GM19240 (cell line): Measurements from ENCODE around the gene B3GALT6.

Experiments used
- DNase-seq: peaks from one replicate; pipeline ENCODE4 v3.0.0; 2011; ENCODE audit warnings: low spot score; ENCODE audit not compliant: insufficient read length

B3GALT6 gene

DNA sequence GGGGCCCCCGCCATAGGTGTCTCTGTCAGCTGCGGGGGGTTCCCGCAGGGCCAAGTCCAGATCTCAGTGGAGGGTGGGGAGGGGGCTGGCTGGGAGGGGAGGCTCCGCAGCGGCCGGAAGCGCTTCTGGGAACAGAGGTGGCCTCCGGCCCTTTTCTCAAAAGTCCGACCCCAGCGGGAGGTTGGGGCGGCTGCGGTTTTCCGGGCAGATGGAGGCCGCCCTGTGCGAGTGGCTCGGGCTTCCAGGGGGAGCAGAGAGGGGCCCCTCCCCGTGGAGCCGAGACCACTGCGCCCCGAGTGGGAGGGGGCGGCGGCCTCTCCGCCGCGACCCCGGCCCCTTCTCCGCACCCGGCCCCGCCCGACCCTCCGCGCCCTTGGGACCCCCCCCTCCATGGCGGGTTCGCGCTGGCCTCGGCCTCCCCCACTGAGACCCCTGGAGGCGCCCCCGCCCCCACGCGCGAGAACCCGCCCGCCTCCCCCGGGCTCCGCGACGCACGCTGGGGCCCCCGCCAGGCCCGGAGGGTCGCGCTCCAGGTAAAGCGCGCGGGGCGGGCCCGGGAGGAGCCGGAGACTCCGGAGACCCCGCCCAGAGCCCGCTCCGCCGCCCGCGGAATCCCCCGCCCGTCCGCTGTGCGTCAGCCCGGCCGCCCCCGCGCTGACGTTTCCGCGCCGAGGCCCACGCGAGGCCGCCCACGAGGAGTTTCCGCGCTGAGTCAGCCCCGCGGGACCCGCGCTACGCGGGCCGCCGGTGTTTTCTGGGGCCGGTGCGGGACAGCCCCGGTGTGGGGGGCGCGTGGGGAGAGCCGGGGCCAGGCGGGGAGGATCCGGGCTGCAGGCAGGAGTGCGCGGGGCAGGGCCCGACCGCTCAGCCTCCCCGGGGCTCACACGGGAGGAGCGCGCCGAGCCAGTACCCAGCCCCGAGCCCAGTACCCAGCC is 30.9 kb upstream of the B3GALT6 start:
- no peak for DNase-seq

DNA sequence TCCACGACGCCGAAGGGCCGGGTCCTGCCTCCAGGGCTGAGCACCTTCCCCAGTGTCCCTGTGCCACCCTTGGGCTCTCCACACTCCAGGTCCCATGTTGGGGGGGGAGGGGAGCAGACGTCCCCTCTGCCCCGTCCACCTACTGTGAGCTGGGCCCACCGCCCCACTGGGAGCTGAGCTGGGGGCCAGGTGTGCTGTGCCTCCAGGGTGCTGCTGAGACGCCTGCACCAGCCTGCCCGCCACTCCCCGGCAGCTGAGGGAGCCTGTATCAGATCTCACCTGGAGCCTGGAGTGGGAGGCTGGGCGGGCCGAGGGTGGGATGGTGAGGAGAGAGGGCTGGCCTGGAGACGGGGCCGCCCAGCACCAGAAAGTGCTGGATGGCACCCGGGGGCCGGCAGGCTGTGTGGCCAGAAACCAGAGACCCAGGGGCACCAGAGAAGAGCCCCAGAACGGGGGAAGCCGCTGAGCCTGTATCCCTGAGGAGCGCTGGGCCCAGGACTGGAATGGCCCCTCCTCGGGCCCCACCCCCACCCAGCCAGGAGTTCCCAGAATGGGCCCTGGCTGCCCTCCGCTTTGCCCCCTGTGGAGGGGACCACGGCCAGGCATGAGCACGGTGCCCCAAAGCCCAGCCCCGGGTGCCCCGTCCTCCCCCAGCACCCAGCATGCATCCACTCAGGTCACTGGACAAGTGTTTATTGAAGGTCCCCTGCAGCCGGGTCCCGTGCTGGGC is 29.0 kb upstream of the B3GALT6 start:
- DNase-seq, result no peak

DNA sequence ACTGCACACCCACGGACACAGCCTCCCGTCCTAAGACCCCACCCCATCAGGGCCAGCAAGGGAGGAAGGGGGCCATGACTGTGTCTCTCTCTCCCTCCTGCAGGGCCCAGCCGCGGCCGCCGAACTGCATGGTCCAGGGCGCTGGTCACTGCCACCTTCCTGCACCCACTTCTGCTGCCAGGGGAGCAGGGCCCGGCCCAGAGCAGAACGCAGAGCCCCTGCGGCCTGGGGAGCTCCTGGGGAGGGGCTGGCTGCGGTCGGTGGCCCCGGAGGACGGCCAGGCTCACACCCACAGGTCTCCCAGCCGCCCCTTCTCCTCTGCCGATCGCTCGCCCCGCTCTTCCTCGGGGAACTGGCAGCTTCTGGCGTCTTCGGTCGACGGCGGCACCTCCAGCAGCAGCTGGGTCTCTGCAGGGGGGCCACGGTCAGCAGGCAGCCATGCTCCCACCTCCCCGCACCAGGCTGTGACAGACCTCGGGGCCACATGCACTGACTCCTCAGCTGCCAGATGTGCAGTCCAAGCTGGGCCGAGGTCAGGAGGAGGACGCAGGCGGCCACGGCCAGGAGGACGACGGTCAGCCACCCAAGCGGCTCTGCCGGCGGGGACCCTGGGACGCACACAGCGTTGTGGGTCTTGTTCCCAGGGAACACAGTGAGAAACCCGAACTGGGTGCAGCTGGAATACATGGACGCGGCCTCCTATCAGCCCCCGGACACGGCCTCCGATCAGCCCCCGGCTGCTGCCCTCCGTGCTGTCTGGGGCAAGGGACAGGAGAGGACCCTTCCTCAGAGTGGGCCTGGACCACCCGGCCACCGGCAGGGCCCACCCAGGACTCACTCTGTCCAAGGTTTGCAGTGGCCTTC is 28.2 kb upstream of the B3GALT6 start:
- DNase-seq, result no peak

DNA sequence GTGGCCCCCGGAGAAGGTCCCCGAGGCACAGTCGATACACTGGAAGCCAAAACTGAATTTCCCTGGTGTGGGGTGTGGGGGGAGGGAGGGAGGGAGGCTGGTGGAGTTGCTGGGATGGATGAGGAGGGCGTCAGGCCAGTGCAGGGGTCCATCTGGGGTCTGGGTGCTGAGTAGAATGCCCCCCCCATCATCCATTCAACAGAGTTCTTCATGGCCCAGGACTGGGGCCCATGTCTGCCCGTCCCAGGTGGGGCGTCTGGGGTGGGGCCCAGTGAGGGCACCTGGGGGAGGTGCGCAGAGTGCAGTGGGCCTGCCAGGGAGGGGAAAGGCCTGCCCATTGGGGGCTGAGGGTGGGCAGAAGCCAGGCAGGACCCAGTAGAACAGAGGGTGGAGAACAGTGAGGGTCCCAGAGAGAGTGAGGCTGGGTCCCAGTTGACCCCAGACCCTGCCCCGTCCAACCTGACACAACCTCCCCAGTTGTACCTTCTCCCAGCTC is 27.6 kb upstream of the B3GALT6 start:
- no peak for DNase-seq

DNA sequence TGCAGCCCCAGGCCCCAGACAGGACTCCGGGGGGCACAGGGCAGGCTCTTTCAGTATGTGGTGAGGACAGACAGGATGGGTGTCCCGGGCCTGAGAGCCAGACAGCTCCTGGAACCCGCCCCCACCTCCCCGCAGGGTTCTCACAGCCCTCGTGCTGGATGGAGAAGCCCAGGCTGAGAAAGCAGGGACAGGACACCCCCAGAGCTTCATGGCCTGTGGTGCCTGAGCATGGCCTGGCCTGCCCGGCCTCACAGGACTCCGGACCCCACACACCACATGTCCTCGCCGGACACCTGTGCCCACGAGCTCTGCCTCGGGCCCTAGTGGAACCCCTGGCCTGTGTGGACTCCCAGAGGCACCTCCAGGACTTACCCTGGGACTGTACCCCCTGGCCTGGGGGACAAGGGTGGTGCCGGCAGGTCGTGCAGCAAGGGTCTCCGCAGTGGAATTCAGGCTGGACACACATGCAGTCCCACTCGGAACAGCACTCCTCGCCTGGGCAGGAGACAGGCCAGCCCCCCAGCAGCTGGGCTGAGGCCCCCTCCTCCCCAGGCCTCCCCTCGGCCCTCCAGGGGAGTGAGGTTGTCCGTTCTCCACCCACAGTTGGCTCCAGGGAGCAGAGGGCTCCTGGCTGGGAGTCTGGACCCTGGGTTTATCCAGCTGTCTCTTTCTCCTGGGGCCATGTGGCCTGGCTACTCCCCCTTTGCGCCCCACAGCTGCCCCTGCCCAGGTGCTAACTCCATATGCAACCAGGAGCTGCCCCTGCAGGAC is 26.9 kb upstream of the B3GALT6 start:
- DNase-seq, result no peak

DNA sequence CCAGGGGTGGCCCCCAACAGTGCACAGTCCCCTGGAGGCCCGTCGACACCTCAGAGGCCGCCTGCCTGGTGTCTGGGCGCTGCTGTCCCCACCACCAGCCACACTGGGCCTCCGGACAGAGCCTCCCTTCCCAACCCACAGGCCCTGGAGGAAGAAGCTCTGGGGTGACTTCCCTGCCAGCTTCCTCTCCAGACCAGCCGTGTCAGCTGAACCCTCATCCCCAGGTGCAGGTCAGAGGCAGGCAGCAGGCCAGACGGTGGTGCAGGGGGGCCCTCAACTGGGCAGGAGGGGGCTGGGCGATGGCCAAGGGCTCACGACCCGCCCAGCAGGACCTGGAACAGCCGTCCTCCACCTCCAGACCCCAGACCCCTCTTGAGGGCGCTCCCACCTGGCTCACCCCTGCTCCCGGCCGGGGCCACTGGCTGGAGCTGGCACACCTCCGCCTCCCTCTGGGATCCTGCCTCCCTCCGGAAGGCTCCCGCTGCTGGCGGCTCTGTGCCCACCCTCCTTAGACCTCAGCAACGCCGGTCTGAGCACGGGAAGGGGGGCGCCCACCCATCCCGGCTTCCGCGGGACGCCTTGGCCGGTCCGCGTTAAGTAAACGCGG is 26.2 kb upstream of the B3GALT6 start:
- no peak for DNase-seq

DNA sequence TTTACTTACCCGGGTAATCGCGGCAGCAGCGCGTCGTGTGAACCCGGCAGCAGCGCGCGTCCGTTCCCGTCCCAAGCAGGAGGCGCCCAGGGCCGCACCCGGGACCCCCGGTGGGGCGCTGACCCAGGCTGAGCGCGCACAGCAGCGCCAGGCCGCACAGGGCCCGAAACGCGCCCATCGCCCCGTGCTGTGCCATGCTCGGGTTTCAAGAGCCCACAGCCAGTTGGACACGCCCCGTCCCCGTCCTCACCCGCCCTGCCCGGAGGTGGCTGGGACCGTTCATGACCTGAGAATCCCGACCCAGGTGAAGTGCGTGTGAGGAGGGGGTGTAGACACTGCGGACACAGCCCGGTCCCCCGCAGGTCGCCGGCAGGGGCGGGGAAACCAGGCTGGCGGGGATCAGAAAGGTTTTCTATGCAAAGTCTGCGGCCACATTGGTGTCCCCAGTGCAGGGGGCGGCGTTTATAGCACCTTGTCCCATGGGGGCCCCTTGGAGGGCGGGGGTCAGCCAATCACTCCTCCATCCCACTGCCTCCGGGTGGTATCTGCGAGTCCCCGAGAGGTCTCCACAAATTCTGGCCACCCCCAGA is 25.6 kb upstream of the B3GALT6 start, which contains the start of gene TNFRSF18:
TSS of gene TNFRSF18 (minus strand) at position 217 of the 590 bp plus-strand sequence. CDS start at position 196, 21 bp downstream.
- no peak for DNase-seq

DNA sequence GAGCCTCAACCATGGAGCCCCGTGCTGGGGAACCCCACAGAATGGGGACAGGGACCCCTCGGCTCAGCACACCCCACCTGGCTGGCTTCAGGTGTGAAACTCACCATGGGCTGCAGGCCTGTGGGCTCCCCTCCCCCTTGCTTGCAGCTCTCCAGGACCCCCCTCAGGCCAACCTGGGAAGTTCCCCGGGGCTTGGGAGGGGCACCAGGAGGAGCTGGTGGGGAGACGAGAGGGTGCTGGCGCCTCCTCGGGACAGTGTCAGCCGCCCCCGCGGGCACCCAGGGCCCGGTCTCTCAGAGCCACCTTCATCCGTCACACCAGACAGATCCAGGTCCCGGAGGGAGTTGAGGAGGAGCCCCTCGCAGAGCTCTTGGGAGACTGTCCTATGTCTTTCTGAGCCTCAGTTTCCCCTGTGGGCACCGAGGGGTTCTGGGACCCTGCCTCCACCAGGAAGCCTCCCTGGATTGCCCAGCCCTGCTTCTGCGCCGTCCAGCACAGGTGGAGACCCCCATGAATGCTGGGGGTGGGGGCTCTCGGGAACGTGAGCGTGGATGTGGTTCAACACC is 25.0 kb upstream of the B3GALT6 start:
- no peak for DNase-seq

DNA sequence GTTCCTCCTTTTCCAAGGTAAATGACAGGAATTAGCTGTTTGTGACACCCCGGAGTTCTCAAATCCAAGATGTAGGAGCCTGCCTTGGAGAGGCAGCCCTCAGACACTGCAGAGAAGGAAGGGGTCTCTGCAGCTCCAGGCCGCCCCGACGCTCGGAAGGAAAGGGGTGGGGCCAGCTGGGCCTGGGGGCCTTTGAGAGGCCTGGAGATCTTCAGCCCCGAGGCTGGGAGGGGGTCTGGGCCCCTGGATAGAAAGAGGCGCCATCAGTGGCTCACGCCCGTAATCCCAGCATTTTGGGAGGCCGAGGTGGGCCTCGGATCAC is 24.5 kb upstream of the B3GALT6 start:
- DNase-seq, result no peak

DNA sequence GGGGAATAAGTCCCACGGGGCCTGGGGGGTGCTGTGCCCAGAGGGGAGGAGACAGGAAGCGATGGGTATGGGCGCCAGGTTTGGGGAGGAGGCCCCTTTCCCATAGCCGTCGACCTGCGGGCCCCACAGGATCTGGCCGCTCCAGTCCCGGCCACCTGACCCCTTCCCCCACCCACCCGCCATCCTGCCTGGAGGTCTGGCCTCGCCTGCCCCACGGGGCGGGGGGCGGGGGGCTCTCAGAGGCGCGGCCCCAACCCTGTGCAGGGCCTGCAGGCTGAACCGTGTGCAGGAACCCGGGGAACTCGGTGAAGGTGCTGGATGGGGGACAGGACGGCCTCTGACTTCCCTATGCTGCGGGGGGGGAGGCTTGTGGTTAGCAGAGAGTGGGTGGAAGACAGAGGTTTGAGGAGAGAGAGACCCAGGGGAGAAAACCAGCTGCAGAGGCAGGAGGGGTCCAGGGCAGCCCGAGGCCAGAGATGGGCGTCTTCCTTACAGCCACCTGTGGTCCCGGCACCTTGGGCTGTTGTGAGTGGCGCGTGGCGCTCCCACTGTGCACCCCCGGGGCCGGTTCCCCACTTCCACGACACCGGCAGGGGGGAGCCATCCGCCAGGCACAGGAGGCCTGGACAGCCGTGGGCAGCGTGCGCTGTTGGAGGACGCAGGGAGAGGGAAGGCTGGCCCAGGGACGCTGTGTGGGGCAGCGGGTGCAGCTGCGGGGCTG is 23.2 kb upstream of the B3GALT6 start:
- no peak for DNase-seq

DNA sequence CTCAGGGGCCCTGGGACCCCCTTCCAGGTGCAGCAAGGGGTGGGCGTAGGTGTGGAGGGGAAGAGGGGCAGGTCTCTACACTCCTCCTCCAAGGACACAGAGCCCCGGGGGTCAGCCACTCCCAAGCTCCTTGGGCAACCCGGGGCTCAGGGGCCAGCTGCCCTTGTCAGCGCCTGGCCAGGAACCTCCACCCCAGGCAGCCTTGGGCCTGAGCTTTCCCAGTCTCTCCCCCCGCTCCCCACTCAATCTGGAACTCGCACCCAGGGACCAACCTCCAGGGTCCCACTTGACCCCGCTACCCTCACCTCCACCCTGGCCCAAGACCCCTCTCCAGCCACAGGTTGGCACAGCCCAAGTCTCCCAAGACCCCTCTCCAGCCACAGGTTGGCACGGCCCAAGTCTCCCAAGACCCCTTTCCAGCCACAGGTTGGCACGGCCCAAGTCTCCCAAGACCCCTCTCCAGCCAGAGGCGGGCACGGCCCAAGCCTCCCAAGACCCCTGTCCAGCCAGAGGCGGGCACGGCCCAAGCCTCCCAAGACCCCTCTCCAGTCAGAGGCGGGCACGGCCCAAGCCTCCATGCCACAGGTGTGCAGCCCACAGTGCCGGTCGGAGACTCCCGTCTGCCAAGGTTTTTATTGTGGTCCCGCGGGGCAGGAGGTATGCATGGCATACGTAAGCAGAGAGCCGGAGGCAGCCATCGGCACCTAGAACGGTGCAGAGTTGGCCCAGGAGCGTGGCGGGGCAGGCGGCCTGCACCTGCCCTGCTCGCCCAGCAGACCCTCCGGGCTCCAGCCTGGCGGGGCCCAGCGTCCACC is 21.1 kb upstream of the B3GALT6 start:
- DNase-seq, result no peak

DNA sequence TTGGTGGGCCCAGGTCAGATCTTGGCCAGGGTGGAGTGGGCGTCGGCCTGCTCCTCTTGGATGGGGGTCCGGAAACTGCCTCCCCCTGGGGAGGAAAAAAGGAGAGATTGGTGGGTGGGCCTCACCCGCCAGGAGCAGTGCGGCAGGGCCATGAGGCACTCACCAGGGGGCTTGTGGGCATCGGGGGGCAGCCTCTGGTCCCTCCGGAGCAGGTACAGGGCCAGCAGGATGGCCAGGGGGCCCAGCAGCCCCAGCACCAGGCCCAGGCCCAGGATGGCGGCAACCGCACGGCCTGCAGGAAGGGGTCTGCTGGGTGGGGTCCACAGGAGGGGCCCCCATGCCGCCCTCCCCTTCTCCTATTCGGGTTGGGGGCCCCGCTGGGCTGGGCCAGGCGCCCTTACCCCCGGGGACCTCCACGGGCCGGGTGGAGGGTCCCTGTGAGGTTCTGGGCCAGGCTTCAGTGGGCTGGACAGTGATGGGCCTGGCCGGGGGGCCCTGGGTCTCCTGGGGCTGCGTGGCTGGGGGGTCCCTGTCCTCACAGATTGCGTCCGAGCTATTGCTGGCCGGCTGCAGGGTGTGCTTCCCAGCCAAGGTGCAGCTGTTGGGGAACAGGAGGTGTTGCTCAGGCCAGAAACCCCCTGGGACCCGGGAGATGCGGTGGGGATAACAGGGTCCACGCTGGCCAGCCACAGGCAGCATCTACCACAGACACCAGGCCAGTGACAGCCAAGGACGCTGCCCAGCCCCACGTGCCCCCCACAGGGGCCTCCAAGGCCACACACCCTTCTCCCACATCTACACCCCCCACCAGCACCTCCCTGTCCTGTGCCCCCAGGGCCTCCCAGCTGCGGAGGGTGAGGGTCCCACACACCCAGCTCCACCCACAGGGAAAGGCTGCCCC is 20.2 kb upstream of the B3GALT6 start:
- no peak for DNase-seq

DNA sequence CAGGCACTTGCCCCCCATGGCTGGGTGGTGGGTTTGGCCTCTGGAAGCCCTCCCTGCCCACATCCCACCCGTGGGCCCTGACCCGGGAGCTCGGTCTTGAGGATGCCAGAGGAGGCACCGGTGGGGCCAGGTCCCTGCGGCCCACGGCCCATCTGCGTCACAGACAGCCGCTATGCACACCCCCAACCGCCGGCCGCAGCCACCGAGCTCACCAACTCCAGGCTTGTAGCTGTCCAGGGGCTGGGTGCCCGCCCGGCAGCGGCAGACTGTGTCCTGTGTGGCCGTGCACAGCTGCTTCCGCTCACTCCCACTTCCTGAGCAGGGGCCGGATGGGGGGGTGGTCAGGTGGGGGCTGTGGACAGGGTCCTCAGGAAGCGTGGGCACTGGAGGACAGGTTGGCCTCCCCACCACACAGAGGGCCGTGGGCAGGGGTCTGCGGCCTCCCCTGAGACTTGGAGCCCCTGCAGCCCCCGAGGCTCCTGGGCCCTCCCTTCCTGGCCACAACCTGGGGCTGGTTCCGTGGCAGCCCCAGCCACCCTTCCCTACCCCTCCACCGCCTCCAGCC is 19.2 kb upstream of the B3GALT6 start:
- DNase-seq, result no peak

DNA sequence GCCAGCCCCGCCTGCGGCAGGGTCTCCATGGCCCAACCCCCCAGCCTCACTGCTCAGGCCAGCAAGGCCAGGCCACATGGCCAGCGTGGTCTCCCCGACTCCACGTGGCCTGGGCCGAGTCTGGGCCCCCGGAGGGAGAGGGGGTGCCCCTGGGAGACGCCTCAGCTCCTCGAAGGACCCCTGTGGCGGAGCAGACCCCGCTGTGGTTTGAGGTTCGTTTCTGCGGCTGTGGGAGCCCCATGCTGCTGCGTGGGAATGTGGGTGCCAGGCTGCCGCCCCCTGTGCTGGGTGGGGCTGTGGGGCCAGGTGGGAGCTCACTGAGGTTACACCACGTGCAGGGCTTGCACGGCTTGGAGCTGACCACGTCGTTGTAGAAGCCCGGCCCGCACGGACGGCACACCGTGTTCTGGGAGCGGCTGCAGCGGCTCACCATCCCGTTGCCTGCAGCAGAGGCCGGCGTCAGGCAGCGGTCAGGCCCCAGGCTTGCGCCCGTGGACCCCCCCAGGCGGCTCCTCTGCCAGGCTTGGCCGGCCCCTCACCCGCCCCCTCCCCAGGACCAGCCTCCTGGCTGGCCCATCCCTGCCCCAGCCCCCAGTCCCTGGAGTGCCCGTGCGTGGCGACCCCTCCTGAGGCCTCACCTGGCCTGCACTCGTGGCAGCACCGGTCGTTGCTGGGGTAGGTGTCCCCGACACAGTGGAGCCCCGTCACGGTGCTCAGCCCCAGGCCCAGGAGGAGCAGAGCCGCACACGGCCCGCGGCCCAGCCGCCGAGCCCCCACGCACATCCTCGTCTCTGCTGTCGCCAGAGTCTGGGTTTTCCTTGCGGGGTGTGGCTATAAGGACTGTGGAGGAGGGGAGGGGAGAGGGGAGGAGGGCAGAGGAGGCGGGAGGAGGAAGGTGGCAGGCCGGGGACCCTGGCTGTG is 18.4 kb upstream of the B3GALT6 start, which contains the start of gene TNFRSF4:
TSS of gene TNFRSF4 (minus strand) at position 809 of the 921 bp plus-strand sequence. CDS start at position 783, 26 bp downstream.
- DNase-seq, result no peak

DNA sequence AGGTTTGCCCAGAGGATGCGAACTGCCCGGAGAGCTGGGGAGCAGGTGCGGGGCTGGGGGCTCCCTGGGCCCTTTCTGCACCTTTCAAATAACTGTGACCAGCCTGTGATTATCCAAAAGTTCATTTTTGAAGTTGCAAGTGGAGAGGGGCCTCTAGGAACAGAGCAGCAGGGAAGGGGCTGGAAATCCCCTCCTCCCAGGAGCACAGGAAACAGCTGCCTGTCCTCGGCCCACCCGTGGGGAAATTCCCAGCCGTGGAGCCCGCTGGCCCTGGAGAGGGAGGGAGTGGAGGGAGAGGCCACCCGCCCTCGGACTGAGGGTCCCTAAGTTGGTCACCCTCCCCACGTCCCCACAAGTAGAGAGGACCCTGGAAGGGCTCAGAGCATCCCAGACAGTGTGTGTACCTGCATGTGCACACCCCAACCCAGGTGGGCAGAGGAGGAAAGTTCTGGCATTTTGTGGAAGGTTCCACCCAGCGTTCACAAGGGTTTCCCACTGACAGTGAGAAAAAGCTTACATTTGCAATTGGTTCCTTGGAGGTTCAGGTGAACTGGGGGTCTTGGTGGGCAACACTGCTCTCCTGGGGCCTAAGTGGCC is 16.9 kb upstream of the B3GALT6 start:
- no peak for DNase-seq
